Spleen (tissue), 11 donors: ENCODE results near the gene HTR3D. TPM values are rescaled to one million over a fixed set of nuclear protein-coding genes. Genes with fewer than 3 reads are reported as not detected.

ENCODE experiments used
- DNase-seq: peaks from one replicate; pipeline ENCODE4 v3.0.0-alpha.2; 2020
- H3K27ac ChIP-seq, 8 donors: fragments of 200-600 bp; sonication (generic) in 7 of 8; 1 replicate in 4 of 8; 2 replicates in 4 of 8; pipeline versions ENCODE4 v1.5.0 to v1.8.0; 2016 to 2021; ENCODE audit warnings: inconsistent platforms in 4 of 8, mild to moderate bottlenecking in 4 of 8, moderate library complexity in 1 of 8
- H3K27me3 ChIP-seq, 7 donors: fragments of 200-600 bp; sonication (generic) in 6 of 7; replicated peaks in 1 of 7; 1 replicate in 4 of 7; 2 replicates in 3 of 7; pipeline versions ENCODE4 v1.5.0 to v1.8.0; 2016 to 2021; ENCODE audit warnings: inconsistent platforms in 3 of 7, mild to moderate bottlenecking in 1 of 7
- H3K36me3 ChIP-seq, 6 donors: fragments of 200-600 bp; sonication (generic) in 5 of 6; 1 replicate in 4 of 6; 2 replicates in 2 of 6; pipeline versions ENCODE4 v1.5.0 to v1.8.0; 2016 to 2021; ENCODE audit warnings: inconsistent platforms in 2 of 6
- H3K4me1 ChIP-seq, 6 donors: fragments of 200-600 bp; sonication (generic) in 5 of 6; 1 replicate in 3 of 6; 2 replicates in 3 of 6; pipeline versions ENCODE4 v1.5.0 to v1.8.0; 2016 to 2021; ENCODE audit warnings: inconsistent platforms in 3 of 6
- H3K4me3 ChIP-seq, 8 donors: fragments of 200-600 bp; sonication (generic) in 7 of 8; 1 replicate in 4 of 8; 2 replicates in 4 of 8; pipeline versions ENCODE4 v1.5.0 to v1.8.0; 2016 to 2021; ENCODE audit warnings: inconsistent platforms in 4 of 8, mild to moderate bottlenecking in 4 of 8, moderate library complexity in 2 of 8
- H3K9me3 ChIP-seq, 8 donors: fragments of 200-600 bp; sonication (generic) in 7 of 8; 1 replicate in 4 of 8; 2 replicates in 4 of 8; pipeline versions ENCODE4 v1.5.0 to v1.8.0; 2016 to 2021; ENCODE audit warnings: inconsistent platforms in 4 of 8
- POLR2A ChIP-seq, 3 donors: fragments of 450-650 bp; IDR thresholded peaks; one replicate each; pipeline ENCODE4 v1.5.1; 2017; ENCODE audit warnings: antibody characterized with exemption in 3 of 3, mild to moderate bottlenecking in 1 of 3
- POLR2AphosphoS5 ChIP-seq, 3 donors: sonication (generic); formaldehyde crosslinking; IDR thresholded peaks; one replicate each; pipeline ENCODE4 v1.5.1; 2017; ENCODE audit warnings: antibody characterized with exemption in 3 of 3
- WGBS, 5 donors: extraction: QIAGEN DNeasy Blood & Tissue Kit in 3 of 5; methylation state at CpG; one replicate each; pipeline versions ENCODE4 v1.1.5 to v1.1.7; 2013 to 2018; 5-methylcytosine and 5-hydroxymethylcytosine counted together
- intact Hi-C: fragments of 100-400 bp; cut with DNase I; formaldehyde crosslinking; loops from one replicate; pipeline ENCODE4 v1.15.0; 2023; ENCODE audit warnings: low total_unique reads
- polyA plus RNA-seq, 3 donors: library from polyadenylated mRNA; stranded (reverse); fragments of 200-250 nt; gene quantifications; one replicate each; pipeline ENCODE4 v1.2.1, GENCODE V29; 2013
- total RNA-seq, 7 donors: library from RNA; depleted of rRNA in 3 of 7; stranded (reverse); fragments of >200 nt in 3 of 7; fragmentation: NEBNext Ultra II Directional in 4 of 7; extraction: Animal tissue kit (Norgen Biotek cat#: 25700) in 4 of 7; gene quantifications; one replicate each; pipeline versions ENCODE4 v1.1.0 to v1.2.1, GENCODE V29; 2016 to 2021
- TF ChIP-seq, protein P1 (sequence below), 11 experiments: fragments of 200-600 bp in 7 of 11; fragments of 450-650 bp in 4 of 11; sonication (generic) in 4 of 11; IDR thresholded peaks in 8 of 11; conservative IDR thresholded peaks in 3 of 11; 1 replicate in 7 of 11; 2 replicates in 4 of 11; pipeline versions ENCODE4 v1.4.0 to v1.8.0; 2016 to 2021; ENCODE audit warnings: antibody characterized with exemption in 11 of 11, inconsistent platforms in 4 of 11, mild to moderate bottlenecking in 1 of 11
- donor health status: healthy with polysubstance abuse.
- donor health status: DM: no; HTN: no; CAD: no; lungs with moderate emphysema.
- donor health status: DM: no; HTN: no; CAD: no.
- donor health status: Bipolar disorder and iron deficiency.
- donor health status: healthy.
- donor health status: DM: no; HTN: no; CAD: no.
- donor health status: DM: yes; HTN: yes; CAD: no.

Gene HTR3D
- total and polyA plus RNA-seq, 10 donors = not detected

DNA sequence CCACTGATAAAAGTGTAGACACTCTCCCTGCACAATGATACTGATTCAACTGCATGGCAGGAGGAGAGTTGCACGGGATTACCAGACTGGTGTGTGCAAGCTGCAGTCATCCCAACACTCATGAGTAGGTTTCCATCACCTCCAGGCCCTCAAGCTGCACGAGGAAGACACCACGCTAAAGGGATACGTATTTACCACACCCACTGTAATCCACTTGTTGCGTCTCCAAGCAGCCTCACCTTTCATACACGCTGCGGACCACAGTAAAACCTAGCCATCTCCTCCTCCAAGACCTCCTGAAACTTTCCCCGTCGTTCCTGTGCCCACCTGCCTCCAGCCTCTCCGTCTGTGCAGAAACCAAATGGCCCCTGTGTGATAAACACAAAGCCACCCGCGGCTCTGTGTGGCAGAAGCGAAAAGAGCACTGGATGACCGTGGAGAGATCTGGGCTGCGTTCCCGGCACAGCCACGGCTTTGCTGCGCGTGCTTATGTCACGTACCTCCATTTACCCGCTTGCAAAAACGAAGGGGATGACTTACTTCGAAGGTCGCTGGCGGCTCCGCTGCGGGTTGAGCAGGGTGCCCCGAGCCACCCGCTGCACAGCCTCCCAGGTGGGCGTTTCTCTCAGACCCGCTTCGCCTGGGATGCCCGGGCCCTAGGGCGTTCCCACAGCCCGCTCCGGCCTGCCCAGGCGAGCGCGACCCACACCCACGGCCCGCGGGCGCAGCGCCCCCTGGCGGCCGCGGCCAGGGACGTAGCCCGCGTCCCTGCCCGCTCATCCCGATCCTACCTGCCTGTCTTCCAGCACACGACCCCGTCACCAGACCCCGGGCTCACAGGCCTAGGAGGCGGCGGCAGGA, 14.5 kb upstream of the HTR3D start:
- intact Hi-C loops = loop anchor here (5.0 kb wide), 1 partner anchor 120 kb away; no protein-coding TSS in a partner anchor
- Histone ChIP-seq H3K9me3 (no peaks in the 10 kb centered on the region), H3K4me3 (peak overlapping the region; percentile 61 to 100 (median 97)), H3K4me1 (peaks cover 0 to 36% (median 20%) of the 10 kb centered on the region in 6 donors), H3K27me3 (no peaks in the 10 kb centered on the region), H3K27ac (peak overlapping the region; percentile 59 to 90 (median 80)), H3K36me3 (peaks cover 0 to 24% (median 12%) of the 10 kb centered on the region in 6 donors)
- 11 to 49% (median 22%) methylated on average over 30 to 57 of the region's 57 CpGs for WGBS, 5 donors
- TF ChIP-seq POLR2A (IDR thresholded peaks at IDR 0.05) = no peak
- TF ChIP-seq, protein P1, sequence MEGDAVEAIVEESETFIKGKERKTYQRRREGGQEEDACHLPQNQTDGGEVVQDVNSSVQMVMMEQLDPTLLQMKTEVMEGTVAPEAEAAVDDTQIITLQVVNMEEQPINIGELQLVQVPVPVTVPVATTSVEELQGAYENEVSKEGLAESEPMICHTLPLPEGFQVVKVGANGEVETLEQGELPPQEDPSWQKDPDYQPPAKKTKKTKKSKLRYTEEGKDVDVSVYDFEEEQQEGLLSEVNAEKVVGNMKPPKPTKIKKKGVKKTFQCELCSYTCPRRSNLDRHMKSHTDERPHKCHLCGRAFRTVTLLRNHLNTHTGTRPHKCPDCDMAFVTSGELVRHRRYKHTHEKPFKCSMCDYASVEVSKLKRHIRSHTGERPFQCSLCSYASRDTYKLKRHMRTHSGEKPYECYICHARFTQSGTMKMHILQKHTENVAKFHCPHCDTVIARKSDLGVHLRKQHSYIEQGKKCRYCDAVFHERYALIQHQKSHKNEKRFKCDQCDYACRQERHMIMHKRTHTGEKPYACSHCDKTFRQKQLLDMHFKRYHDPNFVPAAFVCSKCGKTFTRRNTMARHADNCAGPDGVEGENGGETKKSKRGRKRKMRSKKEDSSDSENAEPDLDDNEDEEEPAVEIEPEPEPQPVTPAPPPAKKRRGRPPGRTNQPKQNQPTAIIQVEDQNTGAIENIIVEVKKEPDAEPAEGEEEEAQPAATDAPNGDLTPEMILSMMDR (IDR thresholded peaks at IDR 0.05 in 8 of 11, conservative IDR thresholded peaks at IDR 0.05 in 3 of 11) = peak; percentile 83 to 100 (median 92)
- DNase-seq = peak; percentile 92

DNA sequence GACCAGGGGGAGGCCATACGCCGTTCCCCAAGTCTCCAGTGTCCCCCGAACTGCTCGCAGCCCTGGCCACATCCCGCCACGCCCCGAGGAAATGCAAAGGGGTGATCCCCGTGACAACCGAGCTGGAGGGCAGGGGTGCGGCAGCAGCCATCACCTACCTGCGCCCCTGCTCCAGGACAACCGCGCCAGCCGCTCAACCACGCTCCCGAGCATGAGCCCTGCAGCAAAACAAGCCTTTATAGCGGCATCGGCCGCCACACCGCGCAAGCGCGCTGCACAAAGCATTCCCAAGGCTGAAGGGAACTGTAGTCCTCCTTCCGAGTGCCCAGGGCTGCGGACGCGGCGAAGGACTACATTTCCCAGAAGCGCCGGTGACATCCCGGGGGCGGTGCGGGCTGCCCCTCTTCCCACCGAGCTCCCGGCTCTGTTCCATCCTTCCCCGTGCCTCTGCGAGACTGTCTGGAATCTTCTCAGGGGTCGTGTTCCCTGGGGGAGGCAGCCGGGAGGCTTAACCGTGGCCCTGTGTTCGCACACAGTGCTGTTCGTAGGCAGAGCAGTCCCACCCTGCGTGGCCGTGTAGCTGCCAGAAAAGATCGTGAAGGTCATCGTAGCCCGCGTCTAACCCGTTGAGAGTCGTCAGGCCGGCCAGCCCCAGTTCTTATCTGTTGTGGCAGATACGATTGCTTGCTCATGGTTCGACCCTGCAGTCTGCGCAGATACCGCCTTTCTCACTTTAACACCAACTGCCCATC, 13.7 kb upstream of the HTR3D start, which contains the start of gene ABCC5:
Gene ABCC5, minus strand, starts transcription at position 213 of the 752 bp plus-strand sequence. CDS start 3,492 bp downstream, outside the sequence.
- WGBS, 5 donors = 0 to 1% (median 0%) methylated on average over 36 to 55 of the region's 55 CpGs
- H3K27ac ChIP-seq = peak within 1 kb of the TSS; percentile 59 to 90 (median 80)
- H3K4me3 ChIP-seq = peak within 1 kb of the TSS; percentile 61 to 100 (median 97)
- H3K4me1 ChIP-seq = peaks cover 0 to 36% (median 20%) of the 10 kb centered on the region in 6 donors
- peaks cover 0 to 2% (median 0%) of the 10 kb centered on the region in 7 donors for H3K27me3 ChIP-seq
- peak; percentile 79 to 87 (median 84) for TF ChIP-seq POLR2AphosphoS5 (IDR thresholded peaks at IDR 0.05)
- TF ChIP-seq, protein P1 (IDR thresholded peaks at IDR 0.05 in 8 of 11, conservative IDR thresholded peaks at IDR 0.05 in 3 of 11) = peak in 10 of 11 experiments; percentile 49 to 87 (median 70)
- no peak for TF ChIP-seq POLR2A (IDR thresholded peaks at IDR 0.05)
- no peaks in the 10 kb centered on the region for H3K9me3 ChIP-seq
- DNase-seq = peak; percentile 96
- intact Hi-C loops = loop anchor here (5.0 kb wide), 1 partner anchor 121 kb away; no protein-coding TSS in a partner anchor
- H3K36me3 ChIP-seq = peaks cover 0 to 16% (median 10%) of the 10 kb centered on the region in 6 donors

DNA sequence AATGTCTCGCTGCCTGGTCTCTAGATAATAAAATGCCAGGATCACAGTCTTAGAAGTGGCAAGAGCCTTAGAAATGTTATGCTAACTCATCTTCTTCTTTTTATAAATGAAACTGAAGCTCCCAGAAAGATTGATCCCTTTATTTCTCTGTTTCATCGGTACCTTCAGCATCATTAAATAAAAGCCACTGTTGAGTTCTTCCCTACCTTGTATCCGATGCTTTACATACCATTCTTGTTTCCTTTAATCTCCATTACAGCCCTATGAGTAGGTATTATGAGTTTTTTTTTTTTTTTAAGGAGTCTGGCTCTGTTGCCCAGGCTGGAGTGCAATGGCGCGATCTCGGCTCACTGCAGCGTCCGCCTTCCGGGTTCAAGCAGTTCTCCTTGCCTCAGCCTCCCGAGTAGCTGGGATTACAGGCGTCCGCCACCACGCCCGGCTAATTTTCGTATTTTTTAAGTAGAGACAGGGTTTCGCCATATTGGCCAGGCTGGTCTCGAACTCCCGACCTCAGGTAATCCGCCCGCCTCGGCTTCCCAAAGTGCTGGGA, 13.0 kb upstream of the HTR3D start:
- H3K9me3 ChIP-seq = no peaks in the 10 kb centered on the region
- peak overlapping the region; percentile 59 to 90 (median 80) for H3K27ac ChIP-seq
- H3K36me3 ChIP-seq = peaks cover 0 to 9% (median 6%) of the 10 kb centered on the region in 6 donors
- intact Hi-C loops = loop anchor here (5.0 kb wide), 1 partner anchor 121 kb away; no protein-coding TSS in a partner anchor
- H3K4me1 ChIP-seq = peaks cover 0 to 36% (median 20%) of the 10 kb centered on the region in 6 donors
- TF ChIP-seq, protein P1 (IDR thresholded peaks at IDR 0.05 in 8 of 11, conservative IDR thresholded peaks at IDR 0.05 in 3 of 11) = no peak
- TF ChIP-seq POLR2AphosphoS5 (IDR thresholded peaks at IDR 0.05) (no peak), POLR2A (IDR thresholded peaks at IDR 0.05) (no peak)
- H3K4me3 ChIP-seq = peak overlapping the region; percentile 61 to 100 (median 97)
- DNase-seq = no peak
- peaks cover 0 to 2% (median 0%) of the 10 kb centered on the region in 7 donors for H3K27me3 ChIP-seq
- 88 to 92% (median 91%) methylated on average over 21 of the region's 21 CpGs for WGBS, 5 donors
